HG02623 (cell line): Measurements from ENCODE around the gene BCAP31.

Source experiments
- ATAC-seq: cut with Tn5 transposase; IDR thresholded peaks from one replicate; pipeline ENCODE4 v1.9.1; 2021; ENCODE audit warnings: moderate library complexity; ENCODE audit not compliant: unreplicated experiment

Gene BCAP31

GRCh38 chrX:153659268-153659667, 64.9 kb downstream of the BCAP31 start:
- ATAC-seq: no peak

- no peak for ATAC-seq
These were observed 67.0 kb downstream of the BCAP31 start for GRCh38 chrX:153657161-153657560.

- no peak for ATAC-seq
These were observed 70.6 kb downstream of the BCAP31 start for GRCh38 chrX:153653556-153653955.

- ATAC-seq: no peak
These were observed 72.6 kb downstream of the BCAP31 start for GRCh38 chrX:153651540-153652079.

GRCh38 chrX:153650959-153651358, 73.2 kb downstream of the BCAP31 start:
- ATAC-seq: no peak
